HCT116 (cell line): ENCODE results near the gene RUNX1. TPM values are rescaled to one million over a fixed set of nuclear protein-coding genes. Genes with fewer than 3 reads are reported as not detected.
"Not testable (repeated sequence)": the region's sequence is repeated elsewhere in the genome, so short reads cannot be mapped to it uniquely, and the experiment has no call there.

Source experiments
- ATAC-seq: fragments of 200-7000 bp; cut with Tn5 transposase; 2 replicates; pipeline ENCODE4 v1.9.1; 2020; ENCODE audit warnings: mild to moderate bottlenecking, moderate library complexity
- BruUV-seq: library from RNA; stranded (reverse); fragments of 400-500 nt; replicated peaks from 2 replicates; lab custom pipeline; 2021; lab: Mats Ljungman, UMichigan
- CTCF ChIA-PET: fragments of 300-600 bp; sonication (Branson Sonifier 250); formaldehyde crosslinking; loops from one replicate; lab custom pipeline; 2021; ENCODE audit warnings: antibody characterized with exemption; lab: Charles Lee
- POLR2A ChIA-PET: fragments of 300-600, 350-600 bp; sonication (Branson Sonifier 250); formaldehyde crosslinking; loops from one replicate; lab custom pipeline; 2021; ENCODE audit warnings: antibody characterized with exemption; lab: Charles Lee
- RAD21 ChIA-PET, 2 experiments: fragments of 300-600 bp; sonication (Branson Sonifier 250); formaldehyde crosslinking; loops; one replicate each; lab custom pipeline; 2023; ENCODE audit warnings: low total read pairs in 2 of 2; ENCODE audit not compliant: uncharacterized antibody in 2 of 2, unreplicated experiment in 2 of 2, low non-redundant PET in 1 of 2; lab: Charles Lee
- DNase-seq: peaks from one replicate; pipeline ENCODE4 v3.0.0-alpha.2; 2010; ENCODE audit warnings: low read depth, low spot score
- H2AFZ ChIP-seq: fragments of 200-600 bp; shearing (Covaris generic), sonication (generic); 2 replicates; pipeline ENCODE4 v1.6.1; 2017; ENCODE audit warnings: low read depth, mixed run types, mixed read lengths, antibody characterized with exemption, low read length; ENCODE audit not compliant: poor library complexity, severe bottlenecking
- H3K27ac ChIP-seq: 2 replicates; pipeline ENCODE4 v1.5.1; 2012; ENCODE audit warnings: low read depth, low read length
- H3K27me3 ChIP-seq: fragments of 200-600 bp; sonication (generic); 2 replicates; pipeline ENCODE4 v1.6.1; 2016; ENCODE audit warnings: mixed run types, low read length, mixed read lengths; ENCODE audit not compliant: insufficient read depth
- H3K36me3 ChIP-seq, 2 experiments: fragments of 200-500 bp in 1 of 2; fragments of 200-600 bp in 1 of 2; sonication (Bioruptor generic) in 1 of 2; sonication (generic) in 1 of 2; 2 replicates each; pipeline versions ENCODE4 v1.5.1 to v1.6.1; 2014 to 2016; ENCODE audit warnings: low read length in 2 of 2, inconsistent platforms in 1 of 2, mixed read lengths in 1 of 2, mixed run types in 1 of 2; ENCODE audit not compliant: insufficient read depth in 2 of 2, control insufficient read depth in 1 of 2
- H3K4me1 ChIP-seq, 2 experiments: fragments of 200-600 bp in 1 of 2; sonication (generic) in 1 of 2; 2 replicates each; pipeline versions ENCODE4 v1.5.1 to v1.6.1; 2012 to 2017; ENCODE audit warnings: low read length in 2 of 2, inconsistent platforms in 1 of 2, mild to moderate bottlenecking in 1 of 2, mixed read lengths in 1 of 2, mixed run types in 1 of 2, moderate library complexity in 1 of 2; ENCODE audit not compliant: insufficient read depth in 2 of 2, control insufficient read depth in 1 of 2
- H3K4me2 ChIP-seq: fragments of 200-600 bp; sonication (generic); 2 replicates; pipeline ENCODE4 v1.6.1; 2017; ENCODE audit warnings: mixed run types, low read length, mixed read lengths
- H3K4me3 ChIP-seq, 2 experiments: fragments of 200-600 bp in 1 of 2; sonication (generic) in 1 of 2; replicated peaks in 1 of 2; 2 replicates each; pipeline ENCODE4 v1.5.1; 2011 to 2016; ENCODE audit warnings: low read length in 2 of 2, control low read depth in 1 of 2, low read depth in 1 of 2, mild to moderate bottlenecking in 1 of 2, mixed read lengths in 1 of 2, mixed run types in 1 of 2
- H3K79me2 ChIP-seq: fragments of 200-600 bp; sonication (generic); 2 replicates; pipeline ENCODE4 v1.6.1; 2017; ENCODE audit warnings: mild to moderate bottlenecking, mixed run types, low read length, moderate library complexity, mixed read lengths; ENCODE audit not compliant: insufficient read depth
- H3K9ac ChIP-seq: fragments of 200-600 bp; sonication (generic); 2 replicates; pipeline ENCODE4 v1.6.1; 2016; ENCODE audit warnings: low read length, mixed read lengths
- H3K9me2 ChIP-seq: fragments of 200-600 bp; sonication (generic), shearing (Covaris generic); 2 replicates; pipeline ENCODE4 v1.6.1; 2017; ENCODE audit warnings: mixed run types, mild to moderate bottlenecking, moderate library complexity; ENCODE audit not compliant: insufficient read depth
- H3K9me3 ChIP-seq, 2 experiments: fragments of 200-500 bp in 1 of 2; fragments of 200-600 bp in 1 of 2; sonication (Bioruptor generic) in 1 of 2; sonication (generic) in 1 of 2; 2 replicates each; pipeline ENCODE4 v1.6.1; 2014 to 2017; ENCODE audit warnings: low read length in 2 of 2, mixed read lengths in 2 of 2, inconsistent platforms in 1 of 2, low read depth in 1 of 2, mild to moderate bottlenecking in 1 of 2, mixed run types in 1 of 2, moderate library complexity in 1 of 2; ENCODE audit not compliant: control insufficient read depth in 1 of 2, insufficient read depth in 1 of 2
- H4K20me1 ChIP-seq: fragments of 200-600 bp; sonication (generic), shearing (Covaris generic); 2 replicates; pipeline ENCODE4 v1.6.1; 2017; ENCODE audit warnings: mixed run types, mild to moderate bottlenecking, moderate library complexity; ENCODE audit not compliant: insufficient read depth
- ATF3 ChIP-seq: IDR thresholded peaks from 2 replicates; pipeline ENCODE4 v1.6.1; 2012
- EZH2phosphoT487 ChIP-seq: fragments of 200-600 bp; IDR thresholded peaks from 2 replicates; pipeline ENCODE4 v1.6.1; 2018; ENCODE audit warnings: antibody characterized with exemption, borderline replicate concordance
- FOSL1 ChIP-seq: IDR thresholded peaks from 2 replicates; pipeline ENCODE4 v1.6.1; 2012; ENCODE audit warnings: low read depth
- JUND ChIP-seq: IDR thresholded peaks from 2 replicates; pipeline ENCODE4 v1.6.1; 2012
- POLR2A ChIP-seq: IDR thresholded peaks from 2 replicates; pipeline ENCODE4 v1.7.0; 2011; ENCODE audit warnings: borderline replicate concordance; ENCODE audit not compliant: insufficient read depth, insufficient read length; ENCODE audit errors: extremely low read depth
- POLR2AphosphoS5 ChIP-seq: IDR thresholded peaks from 2 replicates; pipeline ENCODE4 v1.6.1; 2011; ENCODE audit warnings: mild to moderate bottlenecking, low read depth, low read length, moderate library complexity
- SP1 ChIP-seq: IDR thresholded peaks from 2 replicates; pipeline ENCODE4 v1.6.1; 2012; ENCODE audit warnings: low read depth
- SRF ChIP-seq: IDR thresholded peaks from 2 replicates; pipeline ENCODE4 v1.6.1; 2012; ENCODE audit warnings: low read depth
- TCF7L2 ChIP-seq: IDR thresholded peaks from 2 replicates; pipeline ENCODE4 v1.7.0; 2011; ENCODE audit warnings: borderline replicate concordance, inconsistent platforms; ENCODE audit not compliant: insufficient read depth, insufficient read length; ENCODE audit errors: extremely low read depth
- YY1 ChIP-seq: IDR thresholded peaks from 2 replicates; pipeline ENCODE4 v1.6.1; 2011; ENCODE audit warnings: low read length, low read depth, moderate library complexity, mild to moderate bottlenecking; ENCODE audit not compliant: insufficient replicate concordance; ENCODE audit errors: extremely low read depth
- intact Hi-C: fragments of 100-400 bp; cut with micrococcal nuclease; formaldehyde crosslinking; loops from 2 replicates; pipeline ENCODE4 v1.10.0; 2022
- total RNA-seq: library from RNA; stranded (reverse); gene quantifications from one replicate; pipeline ENCODE4 v1.2.1, GENCODE V29; 2021; ENCODE audit not compliant: unreplicated experiment
- TF ChIP-seq, protein P1 (sequence below): IDR thresholded peaks from 2 replicates; pipeline ENCODE4 v1.6.1; 2012; ENCODE audit warnings: low read depth

Gene RUNX1
- total RNA-seq, 1 experiment from 2014 or later, result 33.5 TPM

DNA sequence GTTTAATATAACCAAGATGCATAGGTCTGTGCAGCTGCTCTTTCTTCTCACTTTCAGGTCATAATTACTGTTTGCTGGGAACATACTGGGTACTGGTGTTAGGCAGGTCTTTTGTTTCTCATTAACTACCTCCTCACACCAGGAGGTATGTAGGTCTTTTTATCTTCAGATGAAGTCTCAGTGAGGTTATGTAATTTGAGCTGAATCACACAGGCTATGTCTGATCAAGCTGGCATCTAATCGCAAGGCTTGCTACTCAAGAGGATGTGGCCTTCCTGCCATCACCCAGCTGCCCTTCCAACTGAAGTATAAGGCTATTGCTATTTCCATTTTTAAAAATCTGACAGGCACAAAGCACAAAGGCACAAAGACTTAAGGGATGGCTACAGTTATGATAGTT lies 96.4 kb downstream of the RUNX1 start:
- BruUV-seq, result no TSS peak
- H3K4me3 ChIP-seq, result no peak overlapping the region
- ChIA-PET CTCF (no interaction called here), RAD21 (no interaction called here), POLR2A (no interaction called here)
- no peak for TF ChIP-seq YY1
- no peak for TF ChIP-seq TCF7L2
- TF ChIP-seq JUND, result no peak
- TF ChIP-seq FOSL1, result no peak
- no peak for TF ChIP-seq POLR2AphosphoS5
- TF ChIP-seq, protein P1, sequence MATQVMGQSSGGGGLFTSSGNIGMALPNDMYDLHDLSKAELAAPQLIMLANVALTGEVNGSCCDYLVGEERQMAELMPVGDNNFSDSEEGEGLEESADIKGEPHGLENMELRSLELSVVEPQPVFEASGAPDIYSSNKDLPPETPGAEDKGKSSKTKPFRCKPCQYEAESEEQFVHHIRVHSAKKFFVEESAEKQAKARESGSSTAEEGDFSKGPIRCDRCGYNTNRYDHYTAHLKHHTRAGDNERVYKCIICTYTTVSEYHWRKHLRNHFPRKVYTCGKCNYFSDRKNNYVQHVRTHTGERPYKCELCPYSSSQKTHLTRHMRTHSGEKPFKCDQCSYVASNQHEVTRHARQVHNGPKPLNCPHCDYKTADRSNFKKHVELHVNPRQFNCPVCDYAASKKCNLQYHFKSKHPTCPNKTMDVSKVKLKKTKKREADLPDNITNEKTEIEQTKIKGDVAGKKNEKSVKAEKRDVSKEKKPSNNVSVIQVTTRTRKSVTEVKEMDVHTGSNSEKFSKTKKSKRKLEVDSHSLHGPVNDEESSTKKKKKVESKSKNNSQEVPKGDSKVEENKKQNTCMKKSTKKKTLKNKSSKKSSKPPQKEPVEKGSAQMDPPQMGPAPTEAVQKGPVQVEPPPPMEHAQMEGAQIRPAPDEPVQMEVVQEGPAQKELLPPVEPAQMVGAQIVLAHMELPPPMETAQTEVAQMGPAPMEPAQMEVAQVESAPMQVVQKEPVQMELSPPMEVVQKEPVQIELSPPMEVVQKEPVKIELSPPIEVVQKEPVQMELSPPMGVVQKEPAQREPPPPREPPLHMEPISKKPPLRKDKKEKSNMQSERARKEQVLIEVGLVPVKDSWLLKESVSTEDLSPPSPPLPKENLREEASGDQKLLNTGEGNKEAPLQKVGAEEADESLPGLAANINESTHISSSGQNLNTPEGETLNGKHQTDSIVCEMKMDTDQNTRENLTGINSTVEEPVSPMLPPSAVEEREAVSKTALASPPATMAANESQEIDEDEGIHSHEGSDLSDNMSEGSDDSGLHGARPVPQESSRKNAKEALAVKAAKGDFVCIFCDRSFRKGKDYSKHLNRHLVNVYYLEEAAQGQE, result no peak
- no peak for TF ChIP-seq SRF
- TF ChIP-seq ATF3, result no peak
- no peak for TF ChIP-seq EZH2phosphoT487
- TF ChIP-seq POLR2A, result no peak
- TF ChIP-seq SP1, result no peak
- no peak for DNase-seq
- no peaks in the 10 kb centered on the region for H3K9me2 ChIP-seq
- H2AFZ ChIP-seq, result no peak overlapping the region
- no peaks in the 10 kb centered on the region for H3K4me1 ChIP-seq
- H4K20me1 ChIP-seq, result no peaks in the 10 kb centered on the region
- H3K79me2 ChIP-seq, result no peaks in the 10 kb centered on the region
- no peak overlapping the region for H3K4me2 ChIP-seq
- intact Hi-C loops, result no loop called here
- H3K9ac ChIP-seq, result no peak overlapping the region
- no peaks in the 10 kb centered on the region for H3K27me3 ChIP-seq
- no peaks in the 10 kb centered on the region for H3K36me3 ChIP-seq
- ATAC-seq, result no peak
- H3K27ac ChIP-seq, result no peak overlapping the region
- no peaks in the 10 kb centered on the region for H3K9me3 ChIP-seq

- H4K20me1 ChIP-seq, H3K4me1 ChIP-seq, H3K4me3 ChIP-seq, H3K27me3 ChIP-seq, ATAC-seq, DNase-seq, BruUV-seq, POLR2A ChIA-PET, H3K36me3 ChIP-seq, H3K9ac ChIP-seq, H3K9me3 ChIP-seq, H3K4me2 ChIP-seq, intact Hi-C loops, H3K79me2 ChIP-seq, H3K9me2 ChIP-seq, RAD21 ChIA-PET, H3K27ac ChIP-seq, CTCF ChIA-PET, H2AFZ ChIP-seq: not testable (repeated sequence)
Measured at GRCh38 chr21:34951868-34952267, 97.2 kb downstream of the RUNX1 start.
